HCT116 (cell line): Measurements from ENCODE around the gene MRPL37. TPM values are rescaled to one million over a fixed set of nuclear protein-coding genes. Genes with fewer than 3 reads are reported as not detected.

Experiments
- ATAC-seq: fragments of 200-7000 bp; cut with Tn5 transposase; 2 replicates; pipeline ENCODE4 v1.9.1; 2020; ENCODE audit warnings: mild to moderate bottlenecking, moderate library complexity
- BruUV-seq: library from RNA; stranded (reverse); fragments of 400-500 nt; replicated peaks from 2 replicates; lab custom pipeline; 2021; lab: Mats Ljungman, UMichigan
- CTCF ChIA-PET: fragments of 300-600 bp; sonication (Branson Sonifier 250); formaldehyde crosslinking; loops from one replicate; lab custom pipeline; 2021; ENCODE audit warnings: antibody characterized with exemption; lab: Charles Lee
- POLR2A ChIA-PET: fragments of 300-600, 350-600 bp; sonication (Branson Sonifier 250); formaldehyde crosslinking; loops from one replicate; lab custom pipeline; 2021; ENCODE audit warnings: antibody characterized with exemption; lab: Charles Lee
- RAD21 ChIA-PET, 2 experiments: fragments of 300-600 bp; sonication (Branson Sonifier 250); formaldehyde crosslinking; loops; one replicate each; lab custom pipeline; 2023; ENCODE audit warnings: low total read pairs in 2 of 2; ENCODE audit not compliant: uncharacterized antibody in 2 of 2, unreplicated experiment in 2 of 2, low non-redundant PET in 1 of 2; lab: Charles Lee
- DNase-seq: peaks from one replicate; pipeline ENCODE4 v3.0.0-alpha.2; 2010; ENCODE audit warnings: low read depth, low spot score
- H2AFZ ChIP-seq: fragments of 200-600 bp; shearing (Covaris generic), sonication (generic); 2 replicates; pipeline ENCODE4 v1.6.1; 2017; ENCODE audit warnings: low read depth, mixed run types, mixed read lengths, antibody characterized with exemption, low read length; ENCODE audit not compliant: poor library complexity, severe bottlenecking
- H3K27ac ChIP-seq: 2 replicates; pipeline ENCODE4 v1.5.1; 2012; ENCODE audit warnings: low read depth, low read length
- H3K27me3 ChIP-seq: fragments of 200-600 bp; sonication (generic); 2 replicates; pipeline ENCODE4 v1.6.1; 2016; ENCODE audit warnings: mixed run types, low read length, mixed read lengths; ENCODE audit not compliant: insufficient read depth
- H3K36me3 ChIP-seq, 2 experiments: fragments of 200-500 bp in 1 of 2; fragments of 200-600 bp in 1 of 2; sonication (Bioruptor generic) in 1 of 2; sonication (generic) in 1 of 2; 2 replicates each; pipeline versions ENCODE4 v1.5.1 to v1.6.1; 2014 to 2016; ENCODE audit warnings: low read length in 2 of 2, inconsistent platforms in 1 of 2, mixed read lengths in 1 of 2, mixed run types in 1 of 2; ENCODE audit not compliant: insufficient read depth in 2 of 2, control insufficient read depth in 1 of 2
- H3K4me1 ChIP-seq, 2 experiments: fragments of 200-600 bp in 1 of 2; sonication (generic) in 1 of 2; 2 replicates each; pipeline versions ENCODE4 v1.5.1 to v1.6.1; 2012 to 2017; ENCODE audit warnings: low read length in 2 of 2, inconsistent platforms in 1 of 2, mild to moderate bottlenecking in 1 of 2, mixed read lengths in 1 of 2, mixed run types in 1 of 2, moderate library complexity in 1 of 2; ENCODE audit not compliant: insufficient read depth in 2 of 2, control insufficient read depth in 1 of 2
- H3K4me2 ChIP-seq: fragments of 200-600 bp; sonication (generic); 2 replicates; pipeline ENCODE4 v1.6.1; 2017; ENCODE audit warnings: mixed run types, low read length, mixed read lengths
- H3K4me3 ChIP-seq, 2 experiments: fragments of 200-600 bp in 1 of 2; sonication (generic) in 1 of 2; replicated peaks in 1 of 2; 2 replicates each; pipeline ENCODE4 v1.5.1; 2011 to 2016; ENCODE audit warnings: low read length in 2 of 2, control low read depth in 1 of 2, low read depth in 1 of 2, mild to moderate bottlenecking in 1 of 2, mixed read lengths in 1 of 2, mixed run types in 1 of 2
- H3K79me2 ChIP-seq: fragments of 200-600 bp; sonication (generic); 2 replicates; pipeline ENCODE4 v1.6.1; 2017; ENCODE audit warnings: mild to moderate bottlenecking, mixed run types, low read length, moderate library complexity, mixed read lengths; ENCODE audit not compliant: insufficient read depth
- H3K9ac ChIP-seq: fragments of 200-600 bp; sonication (generic); 2 replicates; pipeline ENCODE4 v1.6.1; 2016; ENCODE audit warnings: low read length, mixed read lengths
- H3K9me2 ChIP-seq: fragments of 200-600 bp; sonication (generic), shearing (Covaris generic); 2 replicates; pipeline ENCODE4 v1.6.1; 2017; ENCODE audit warnings: mixed run types, mild to moderate bottlenecking, moderate library complexity; ENCODE audit not compliant: insufficient read depth
- H3K9me3 ChIP-seq, 2 experiments: fragments of 200-500 bp in 1 of 2; fragments of 200-600 bp in 1 of 2; sonication (Bioruptor generic) in 1 of 2; sonication (generic) in 1 of 2; 2 replicates each; pipeline ENCODE4 v1.6.1; 2014 to 2017; ENCODE audit warnings: low read length in 2 of 2, mixed read lengths in 2 of 2, inconsistent platforms in 1 of 2, low read depth in 1 of 2, mild to moderate bottlenecking in 1 of 2, mixed run types in 1 of 2, moderate library complexity in 1 of 2; ENCODE audit not compliant: control insufficient read depth in 1 of 2, insufficient read depth in 1 of 2
- H4K20me1 ChIP-seq: fragments of 200-600 bp; sonication (generic), shearing (Covaris generic); 2 replicates; pipeline ENCODE4 v1.6.1; 2017; ENCODE audit warnings: mixed run types, mild to moderate bottlenecking, moderate library complexity; ENCODE audit not compliant: insufficient read depth
- CBX3 ChIP-seq: IDR thresholded peaks from 2 replicates; pipeline ENCODE4 v1.6.1; 2012; ENCODE audit warnings: low read depth
- FOSL1 ChIP-seq: IDR thresholded peaks from 2 replicates; pipeline ENCODE4 v1.6.1; 2012; ENCODE audit warnings: low read depth
- JUND ChIP-seq: IDR thresholded peaks from 2 replicates; pipeline ENCODE4 v1.6.1; 2012
- POLR2A ChIP-seq: IDR thresholded peaks from 2 replicates; pipeline ENCODE4 v1.7.0; 2011; ENCODE audit warnings: borderline replicate concordance; ENCODE audit not compliant: insufficient read depth, insufficient read length; ENCODE audit errors: extremely low read depth
- YY1 ChIP-seq: IDR thresholded peaks from 2 replicates; pipeline ENCODE4 v1.6.1; 2011; ENCODE audit warnings: low read length, low read depth, moderate library complexity, mild to moderate bottlenecking; ENCODE audit not compliant: insufficient replicate concordance; ENCODE audit errors: extremely low read depth
- intact Hi-C: fragments of 100-400 bp; cut with micrococcal nuclease; formaldehyde crosslinking; loops from 2 replicates; pipeline ENCODE4 v1.10.0; 2022
- total RNA-seq: library from RNA; stranded (reverse); gene quantifications from one replicate; pipeline ENCODE4 v1.2.1, GENCODE V29; 2021; ENCODE audit not compliant: unreplicated experiment
- TF ChIP-seq, protein P1 (sequence below): IDR thresholded peaks from 2 replicates; pipeline ENCODE4 v1.6.1; 2012; ENCODE audit warnings: low read depth

MRPL37 gene
- total RNA-seq, 1 experiment from 2014 or later, result 132 TPM

DNA sequence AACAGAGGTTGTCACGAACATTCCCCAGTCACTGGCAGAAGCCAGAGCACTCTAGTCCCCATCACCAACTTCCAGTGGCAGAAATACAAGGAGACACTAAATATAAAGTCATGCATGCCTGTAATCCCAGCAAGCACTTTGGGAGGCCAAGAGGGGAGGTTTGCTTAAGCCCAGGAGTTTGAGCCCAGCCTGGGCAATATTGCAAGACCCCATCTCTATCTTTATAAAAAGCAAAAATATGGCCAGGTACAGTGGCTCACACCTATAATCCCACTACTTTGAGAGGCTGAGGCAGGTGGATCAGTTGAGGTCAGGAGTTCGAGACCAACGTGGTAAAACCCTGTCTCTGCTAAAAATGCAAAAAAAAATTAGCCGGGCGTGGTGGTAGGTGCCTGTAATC is 6.5 kb upstream of the MRPL37 start:
- ChIA-PET RAD21 (no interaction called here), CTCF (no interaction called here), POLR2A (no interaction called here)
- H3K4me3 ChIP-seq, result no peak overlapping the region
- H4K20me1 ChIP-seq, result no peaks in the 10 kb centered on the region
- H3K36me3 ChIP-seq, result 0 out of 4 replicates have a peak, but pooled peaks cover 0 to 3% of the 10 kb centered on the region in 2 experiments
- ATAC-seq (no peak), DNase-seq (no peak)
- no peaks in the 10 kb centered on the region for H3K79me2 ChIP-seq
- H3K9me3 ChIP-seq, result no peaks in the 10 kb centered on the region
- no TSS peak for BruUV-seq
- TF ChIP-seq, protein P1, sequence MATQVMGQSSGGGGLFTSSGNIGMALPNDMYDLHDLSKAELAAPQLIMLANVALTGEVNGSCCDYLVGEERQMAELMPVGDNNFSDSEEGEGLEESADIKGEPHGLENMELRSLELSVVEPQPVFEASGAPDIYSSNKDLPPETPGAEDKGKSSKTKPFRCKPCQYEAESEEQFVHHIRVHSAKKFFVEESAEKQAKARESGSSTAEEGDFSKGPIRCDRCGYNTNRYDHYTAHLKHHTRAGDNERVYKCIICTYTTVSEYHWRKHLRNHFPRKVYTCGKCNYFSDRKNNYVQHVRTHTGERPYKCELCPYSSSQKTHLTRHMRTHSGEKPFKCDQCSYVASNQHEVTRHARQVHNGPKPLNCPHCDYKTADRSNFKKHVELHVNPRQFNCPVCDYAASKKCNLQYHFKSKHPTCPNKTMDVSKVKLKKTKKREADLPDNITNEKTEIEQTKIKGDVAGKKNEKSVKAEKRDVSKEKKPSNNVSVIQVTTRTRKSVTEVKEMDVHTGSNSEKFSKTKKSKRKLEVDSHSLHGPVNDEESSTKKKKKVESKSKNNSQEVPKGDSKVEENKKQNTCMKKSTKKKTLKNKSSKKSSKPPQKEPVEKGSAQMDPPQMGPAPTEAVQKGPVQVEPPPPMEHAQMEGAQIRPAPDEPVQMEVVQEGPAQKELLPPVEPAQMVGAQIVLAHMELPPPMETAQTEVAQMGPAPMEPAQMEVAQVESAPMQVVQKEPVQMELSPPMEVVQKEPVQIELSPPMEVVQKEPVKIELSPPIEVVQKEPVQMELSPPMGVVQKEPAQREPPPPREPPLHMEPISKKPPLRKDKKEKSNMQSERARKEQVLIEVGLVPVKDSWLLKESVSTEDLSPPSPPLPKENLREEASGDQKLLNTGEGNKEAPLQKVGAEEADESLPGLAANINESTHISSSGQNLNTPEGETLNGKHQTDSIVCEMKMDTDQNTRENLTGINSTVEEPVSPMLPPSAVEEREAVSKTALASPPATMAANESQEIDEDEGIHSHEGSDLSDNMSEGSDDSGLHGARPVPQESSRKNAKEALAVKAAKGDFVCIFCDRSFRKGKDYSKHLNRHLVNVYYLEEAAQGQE, result no peak
- TF ChIP-seq YY1 (no peak), JUND (no peak), FOSL1 (no peak), CBX3 (no peak), POLR2A (no peak)
- H2AFZ ChIP-seq, result no peak overlapping the region
- H3K4me1 ChIP-seq, result no peaks in the 10 kb centered on the region
- H3K4me2 ChIP-seq, result no peak overlapping the region
- intact Hi-C loops, result no loop called here
- H3K27ac ChIP-seq, result no peak overlapping the region
- no peaks in the 10 kb centered on the region for H3K9me2 ChIP-seq
- no peaks in the 10 kb centered on the region for H3K27me3 ChIP-seq
- no peak overlapping the region for H3K9ac ChIP-seq
